HCT116 (cell line): ENCODE data around the gene FAM98C. TPM values are rescaled to one million over a fixed set of nuclear protein-coding genes. Genes with fewer than 3 reads are reported as not detected.

Experiments used
- ATAC-seq: fragments of 200-7000 bp; cut with Tn5 transposase; 2 replicates; pipeline ENCODE4 v1.9.1; 2020; ENCODE audit warnings: mild to moderate bottlenecking, moderate library complexity
- BruUV-seq: library from RNA; stranded (reverse); fragments of 400-500 nt; replicated peaks from 2 replicates; lab custom pipeline; 2021; lab: Mats Ljungman, UMichigan
- CTCF ChIA-PET: fragments of 300-600 bp; sonication (Branson Sonifier 250); formaldehyde crosslinking; loops from one replicate; lab custom pipeline; 2021; ENCODE audit warnings: antibody characterized with exemption; lab: Charles Lee
- POLR2A ChIA-PET: fragments of 300-600, 350-600 bp; sonication (Branson Sonifier 250); formaldehyde crosslinking; loops from one replicate; lab custom pipeline; 2021; ENCODE audit warnings: antibody characterized with exemption; lab: Charles Lee
- RAD21 ChIA-PET, 2 experiments: fragments of 300-600 bp; sonication (Branson Sonifier 250); formaldehyde crosslinking; loops; one replicate each; lab custom pipeline; 2023; ENCODE audit warnings: low total read pairs in 2 of 2; ENCODE audit not compliant: uncharacterized antibody in 2 of 2, unreplicated experiment in 2 of 2, low non-redundant PET in 1 of 2; lab: Charles Lee
- DNase-seq: peaks from one replicate; pipeline ENCODE4 v3.0.0-alpha.2; 2010; ENCODE audit warnings: low read depth, low spot score
- H2AFZ ChIP-seq: fragments of 200-600 bp; shearing (Covaris generic), sonication (generic); 2 replicates; pipeline ENCODE4 v1.6.1; 2017; ENCODE audit warnings: low read depth, mixed run types, mixed read lengths, antibody characterized with exemption, low read length; ENCODE audit not compliant: poor library complexity, severe bottlenecking
- H3K27ac ChIP-seq: 2 replicates; pipeline ENCODE4 v1.5.1; 2012; ENCODE audit warnings: low read depth, low read length
- H3K27me3 ChIP-seq: fragments of 200-600 bp; sonication (generic); 2 replicates; pipeline ENCODE4 v1.6.1; 2016; ENCODE audit warnings: mixed run types, low read length, mixed read lengths; ENCODE audit not compliant: insufficient read depth
- H3K36me3 ChIP-seq, 2 experiments: fragments of 200-500 bp in 1 of 2; fragments of 200-600 bp in 1 of 2; sonication (Bioruptor generic) in 1 of 2; sonication (generic) in 1 of 2; 2 replicates each; pipeline versions ENCODE4 v1.5.1 to v1.6.1; 2014 to 2016; ENCODE audit warnings: low read length in 2 of 2, inconsistent platforms in 1 of 2, mixed read lengths in 1 of 2, mixed run types in 1 of 2; ENCODE audit not compliant: insufficient read depth in 2 of 2, control insufficient read depth in 1 of 2
- H3K4me1 ChIP-seq, 2 experiments: fragments of 200-600 bp in 1 of 2; sonication (generic) in 1 of 2; 2 replicates each; pipeline versions ENCODE4 v1.5.1 to v1.6.1; 2012 to 2017; ENCODE audit warnings: low read length in 2 of 2, inconsistent platforms in 1 of 2, mild to moderate bottlenecking in 1 of 2, mixed read lengths in 1 of 2, mixed run types in 1 of 2, moderate library complexity in 1 of 2; ENCODE audit not compliant: insufficient read depth in 2 of 2, control insufficient read depth in 1 of 2
- H3K4me2 ChIP-seq: fragments of 200-600 bp; sonication (generic); 2 replicates; pipeline ENCODE4 v1.6.1; 2017; ENCODE audit warnings: mixed run types, low read length, mixed read lengths
- H3K4me3 ChIP-seq, 2 experiments: fragments of 200-600 bp in 1 of 2; sonication (generic) in 1 of 2; replicated peaks in 1 of 2; 2 replicates each; pipeline ENCODE4 v1.5.1; 2011 to 2016; ENCODE audit warnings: low read length in 2 of 2, control low read depth in 1 of 2, low read depth in 1 of 2, mild to moderate bottlenecking in 1 of 2, mixed read lengths in 1 of 2, mixed run types in 1 of 2
- H3K79me2 ChIP-seq: fragments of 200-600 bp; sonication (generic); 2 replicates; pipeline ENCODE4 v1.6.1; 2017; ENCODE audit warnings: mild to moderate bottlenecking, mixed run types, low read length, moderate library complexity, mixed read lengths; ENCODE audit not compliant: insufficient read depth
- H3K9ac ChIP-seq: fragments of 200-600 bp; sonication (generic); 2 replicates; pipeline ENCODE4 v1.6.1; 2016; ENCODE audit warnings: low read length, mixed read lengths
- H3K9me2 ChIP-seq: fragments of 200-600 bp; sonication (generic), shearing (Covaris generic); 2 replicates; pipeline ENCODE4 v1.6.1; 2017; ENCODE audit warnings: mixed run types, mild to moderate bottlenecking, moderate library complexity; ENCODE audit not compliant: insufficient read depth
- H3K9me3 ChIP-seq, 2 experiments: fragments of 200-500 bp in 1 of 2; fragments of 200-600 bp in 1 of 2; sonication (Bioruptor generic) in 1 of 2; sonication (generic) in 1 of 2; 2 replicates each; pipeline ENCODE4 v1.6.1; 2014 to 2017; ENCODE audit warnings: low read length in 2 of 2, mixed read lengths in 2 of 2, inconsistent platforms in 1 of 2, low read depth in 1 of 2, mild to moderate bottlenecking in 1 of 2, mixed run types in 1 of 2, moderate library complexity in 1 of 2; ENCODE audit not compliant: control insufficient read depth in 1 of 2, insufficient read depth in 1 of 2
- H4K20me1 ChIP-seq: fragments of 200-600 bp; sonication (generic), shearing (Covaris generic); 2 replicates; pipeline ENCODE4 v1.6.1; 2017; ENCODE audit warnings: mixed run types, mild to moderate bottlenecking, moderate library complexity; ENCODE audit not compliant: insufficient read depth
- CBX3 ChIP-seq: IDR thresholded peaks from 2 replicates; pipeline ENCODE4 v1.6.1; 2012; ENCODE audit warnings: low read depth
- CEBPB ChIP-seq: IDR thresholded peaks from 2 replicates; pipeline ENCODE4 v1.6.1; 2012; ENCODE audit warnings: low read depth
- EGR1 ChIP-seq: IDR thresholded peaks from 2 replicates; pipeline ENCODE4 v1.6.1; 2012; ENCODE audit warnings: low read depth
- ELF1 ChIP-seq: IDR thresholded peaks from 2 replicates; pipeline ENCODE4 v1.6.1; 2012; ENCODE audit warnings: low read depth, borderline replicate concordance
- EZH2 ChIP-seq: fragments of 200-600 bp; sonication (generic); IDR thresholded peaks from 2 replicates; pipeline ENCODE4 v1.6.1; 2017; ENCODE audit warnings: antibody characterized with exemption, mixed run types
- EZH2phosphoT487 ChIP-seq: fragments of 200-600 bp; IDR thresholded peaks from 2 replicates; pipeline ENCODE4 v1.6.1; 2018; ENCODE audit warnings: antibody characterized with exemption, borderline replicate concordance
- FOSL1 ChIP-seq: IDR thresholded peaks from 2 replicates; pipeline ENCODE4 v1.6.1; 2012; ENCODE audit warnings: low read depth
- JUND ChIP-seq: IDR thresholded peaks from 2 replicates; pipeline ENCODE4 v1.6.1; 2012
- POLR2A ChIP-seq: IDR thresholded peaks from 2 replicates; pipeline ENCODE4 v1.7.0; 2011; ENCODE audit warnings: borderline replicate concordance; ENCODE audit not compliant: insufficient read depth, insufficient read length; ENCODE audit errors: extremely low read depth
- POLR2AphosphoS5 ChIP-seq: IDR thresholded peaks from 2 replicates; pipeline ENCODE4 v1.6.1; 2011; ENCODE audit warnings: mild to moderate bottlenecking, low read depth, low read length, moderate library complexity
- RAD21 ChIP-seq: IDR thresholded peaks from 2 replicates; pipeline ENCODE4 v1.6.1; 2012; ENCODE audit warnings: low read depth, mild to moderate bottlenecking
- SIN3A ChIP-seq: IDR thresholded peaks from 2 replicates; pipeline ENCODE4 v1.6.1; 2012; ENCODE audit warnings: low read depth
- SP1 ChIP-seq: IDR thresholded peaks from 2 replicates; pipeline ENCODE4 v1.6.1; 2012; ENCODE audit warnings: low read depth
- SRF ChIP-seq: IDR thresholded peaks from 2 replicates; pipeline ENCODE4 v1.6.1; 2012; ENCODE audit warnings: low read depth
- TCF7L2 ChIP-seq: IDR thresholded peaks from 2 replicates; pipeline ENCODE4 v1.7.0; 2011; ENCODE audit warnings: borderline replicate concordance, inconsistent platforms; ENCODE audit not compliant: insufficient read depth, insufficient read length; ENCODE audit errors: extremely low read depth
- YY1 ChIP-seq: IDR thresholded peaks from 2 replicates; pipeline ENCODE4 v1.6.1; 2011; ENCODE audit warnings: low read length, low read depth, moderate library complexity, mild to moderate bottlenecking; ENCODE audit not compliant: insufficient replicate concordance; ENCODE audit errors: extremely low read depth
- ZFX ChIP-seq: fragments of 450-650 bp; IDR thresholded peaks from 2 replicates; pipeline ENCODE4 v1.6.1; 2017
- ZNF274 ChIP-seq: fragments of 200-500 bp; sonication (Bioruptor generic); IDR thresholded peaks from 2 replicates; pipeline ENCODE4 v1.6.1; 2014; ENCODE audit warnings: mild to moderate bottlenecking, low read depth, low read length, inconsistent platforms
- intact Hi-C: fragments of 100-400 bp; cut with micrococcal nuclease; formaldehyde crosslinking; loops from 2 replicates; pipeline ENCODE4 v1.10.0; 2022
- total RNA-seq: library from RNA; stranded (reverse); gene quantifications from one replicate; pipeline ENCODE4 v1.2.1, GENCODE V29; 2021; ENCODE audit not compliant: unreplicated experiment
- TF ChIP-seq, protein P1 (sequence below): IDR thresholded peaks from 2 replicates; pipeline ENCODE4 v1.6.1; 2011; ENCODE audit warnings: mild to moderate bottlenecking, low read length, moderate library complexity; ENCODE audit not compliant: insufficient replicate concordance; ENCODE audit errors: extremely low read depth
- TF ChIP-seq, protein P2 (sequence below): IDR thresholded peaks from 2 replicates; pipeline ENCODE4 v1.6.1; 2012
- TF ChIP-seq, protein P3 (sequence below), 3 experiments: fragments of 200-600 bp in 1 of 3; sonication (generic) in 1 of 3; IDR thresholded peaks in 2 of 3; conservative IDR thresholded peaks in 1 of 3; 2 replicates each; pipeline ENCODE4 v1.5.1; 2012 to 2017; ENCODE audit warnings: low read depth in 2 of 3, low read length in 2 of 3, antibody characterized with exemption in 1 of 3, borderline replicate concordance in 1 of 3, control low read depth in 1 of 3, mild to moderate bottlenecking in 1 of 3, mixed read lengths in 1 of 3, mixed run types in 1 of 3, moderate library complexity in 1 of 3; ENCODE audit not compliant: insufficient read depth in 1 of 3
- TF ChIP-seq, protein P4 (sequence below): IDR thresholded peaks from 2 replicates; pipeline ENCODE4 v1.6.1; 2012

FAM98C gene
- total RNA-seq, 1 experiment from 2014 or later, result 33.8 TPM

DNA sequence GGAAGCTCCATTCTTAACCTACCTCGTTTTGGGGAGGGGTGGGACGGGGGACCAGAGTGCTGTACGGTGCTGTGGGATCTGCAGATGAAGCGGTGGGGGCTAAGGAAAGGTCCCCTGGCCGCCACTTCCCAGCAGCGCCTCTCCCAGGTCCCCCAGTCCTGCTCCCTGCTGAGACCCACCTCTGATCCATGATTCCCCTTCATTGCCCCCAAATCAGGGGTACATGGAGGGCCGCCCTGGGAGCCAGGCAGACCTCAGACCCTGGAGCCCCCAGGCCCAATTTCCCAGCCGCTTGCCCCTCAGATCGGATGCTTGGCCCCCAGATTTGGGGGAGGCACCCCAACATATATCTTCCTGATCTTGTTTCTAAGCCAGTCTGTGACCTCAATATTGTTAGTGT, 3.8 kb upstream of the FAM98C start (continued):
- TF ChIP-seq, protein P1, sequence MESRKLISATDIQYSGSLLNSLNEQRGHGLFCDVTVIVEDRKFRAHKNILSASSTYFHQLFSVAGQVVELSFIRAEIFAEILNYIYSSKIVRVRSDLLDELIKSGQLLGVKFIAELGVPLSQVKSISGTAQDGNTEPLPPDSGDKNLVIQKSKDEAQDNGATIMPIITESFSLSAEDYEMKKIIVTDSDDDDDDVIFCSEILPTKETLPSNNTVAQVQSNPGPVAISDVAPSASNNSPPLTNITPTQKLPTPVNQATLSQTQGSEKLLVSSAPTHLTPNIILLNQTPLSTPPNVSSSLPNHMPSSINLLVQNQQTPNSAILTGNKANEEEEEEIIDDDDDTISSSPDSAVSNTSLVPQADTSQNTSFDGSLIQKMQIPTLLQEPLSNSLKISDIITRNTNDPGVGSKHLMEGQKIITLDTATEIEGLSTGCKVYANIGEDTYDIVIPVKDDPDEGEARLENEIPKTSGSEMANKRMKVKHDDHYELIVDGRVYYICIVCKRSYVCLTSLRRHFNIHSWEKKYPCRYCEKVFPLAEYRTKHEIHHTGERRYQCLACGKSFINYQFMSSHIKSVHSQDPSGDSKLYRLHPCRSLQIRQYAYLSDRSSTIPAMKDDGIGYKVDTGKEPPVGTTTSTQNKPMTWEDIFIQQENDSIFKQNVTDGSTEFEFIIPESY, result no peak
- TF ChIP-seq TCF7L2 (no peak), EZH2phosphoT487 (no peak), YY1 (no peak), RAD21 (no peak), ZFX (no peak), SRF (no peak), ELF1 (no peak), CEBPB (no peak), CBX3 (no peak), SIN3A (no peak), SP1 (no peak), ZNF274 (no peak), EGR1 (no peak), POLR2AphosphoS5 (no peak)
- TF ChIP-seq, protein P2, sequence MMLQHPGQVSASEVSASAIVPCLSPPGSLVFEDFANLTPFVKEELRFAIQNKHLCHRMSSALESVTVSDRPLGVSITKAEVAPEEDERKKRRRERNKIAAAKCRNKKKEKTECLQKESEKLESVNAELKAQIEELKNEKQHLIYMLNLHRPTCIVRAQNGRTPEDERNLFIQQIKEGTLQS, result no peak
- TF ChIP-seq, all 23 proteins: peak for 0

GRCh38 chr19:38399537-38399936, 3.4 kb upstream of the FAM98C start:
- ATAC-seq (no peak), DNase-seq (no peak)
- H3K4me3 ChIP-seq, result no peak overlapping the region
- CTCF ChIA-PET, result no interaction called here
- H4K20me1 ChIP-seq, result no peaks in the 10 kb centered on the region
- H3K9me2 ChIP-seq, result no peaks in the 10 kb centered on the region
- no peaks in the 10 kb centered on the region for H3K9me3 ChIP-seq
- H3K9ac ChIP-seq, result no peak overlapping the region
- POLR2A ChIA-PET, result interaction anchor here (0.8 to 1.4 kb wide), 2 partner anchors 11 to 12 kb away, joined by 4 to 5 read pairs; partner anchors contain the start of gene GGN
- H3K4me2 ChIP-seq, result no peak overlapping the region
- no peaks in the 10 kb centered on the region; a peak in 1 of 4 replicates for H3K36me3 ChIP-seq
- peaks cover 9% of the 10 kb centered on the region; the same call in 1 of the 2 replicates for H3K79me2 ChIP-seq
- H3K27me3 ChIP-seq, result no peaks in the 10 kb centered on the region
- H2AFZ ChIP-seq, result no peak overlapping the region
- no TSS peak for BruUV-seq
- H3K4me1 ChIP-seq, result peaks cover 8 to 17% of the 10 kb centered on the region in 2 experiments; a peak in 3 of 4 replicates
- RAD21 ChIA-PET, result no interaction called here
- intact Hi-C loops, result no loop called here
- H3K27ac ChIP-seq, result no peak overlapping the region
- TF ChIP-seq EGR1, result no peak
- TF ChIP-seq ZNF274, result no peak
- no peak for TF ChIP-seq CEBPB
- no peak for TF ChIP-seq ELF1
- no peak for TF ChIP-seq EZH2phosphoT487
- no peak for TF ChIP-seq ZFX
- TF ChIP-seq TCF7L2, result no peak
- TF ChIP-seq POLR2A, result no peak
- TF ChIP-seq FOSL1, result no peak
- no peak for TF ChIP-seq EZH2
- TF ChIP-seq, protein P3, sequence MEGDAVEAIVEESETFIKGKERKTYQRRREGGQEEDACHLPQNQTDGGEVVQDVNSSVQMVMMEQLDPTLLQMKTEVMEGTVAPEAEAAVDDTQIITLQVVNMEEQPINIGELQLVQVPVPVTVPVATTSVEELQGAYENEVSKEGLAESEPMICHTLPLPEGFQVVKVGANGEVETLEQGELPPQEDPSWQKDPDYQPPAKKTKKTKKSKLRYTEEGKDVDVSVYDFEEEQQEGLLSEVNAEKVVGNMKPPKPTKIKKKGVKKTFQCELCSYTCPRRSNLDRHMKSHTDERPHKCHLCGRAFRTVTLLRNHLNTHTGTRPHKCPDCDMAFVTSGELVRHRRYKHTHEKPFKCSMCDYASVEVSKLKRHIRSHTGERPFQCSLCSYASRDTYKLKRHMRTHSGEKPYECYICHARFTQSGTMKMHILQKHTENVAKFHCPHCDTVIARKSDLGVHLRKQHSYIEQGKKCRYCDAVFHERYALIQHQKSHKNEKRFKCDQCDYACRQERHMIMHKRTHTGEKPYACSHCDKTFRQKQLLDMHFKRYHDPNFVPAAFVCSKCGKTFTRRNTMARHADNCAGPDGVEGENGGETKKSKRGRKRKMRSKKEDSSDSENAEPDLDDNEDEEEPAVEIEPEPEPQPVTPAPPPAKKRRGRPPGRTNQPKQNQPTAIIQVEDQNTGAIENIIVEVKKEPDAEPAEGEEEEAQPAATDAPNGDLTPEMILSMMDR (IDR thresholded peaks at IDR 0.05 in 2 of 3, conservative IDR thresholded peaks at IDR 0.05 in 1 of 3; ENCODE audit: borderline replicate concordance in 1 of 3, insufficient read depth in 1 of 3, low read depth in 2 of 3, low read length in 2 of 3), result no peak
- no peak for TF ChIP-seq JUND
- no peak for TF ChIP-seq POLR2AphosphoS5
- no peak for TF ChIP-seq YY1
- no peak for TF ChIP-seq SRF
- TF ChIP-seq, protein P4, sequence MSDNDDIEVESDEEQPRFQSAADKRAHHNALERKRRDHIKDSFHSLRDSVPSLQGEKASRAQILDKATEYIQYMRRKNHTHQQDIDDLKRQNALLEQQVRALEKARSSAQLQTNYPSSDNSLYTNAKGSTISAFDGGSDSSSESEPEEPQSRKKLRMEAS, result no peak
